ENCODE measurements around the gene FBXO11.
"Not testable (repeated sequence)": the region's sequence is repeated elsewhere in the genome, so short reads cannot be mapped to it uniquely, and the experiment has no call there.

The FBXO11 gene

GRCh38 chr2:47897883-47898731, 8.2 kb downstream of the FBXO11 start:
- DNase-seq = no peak

GRCh38 chr2:47897191-47897882, 9.0 kb downstream of the FBXO11 start:
- not testable (repeated sequence) for DNase-seq

- no peak for DNase-seq
Observed at GRCh38 chr2:47896450-47896968, 9.8 kb downstream of the FBXO11 start.

- DNase-seq = no peak
Observed at GRCh38 chr2:47893771-47894170, 12.5 kb downstream of the FBXO11 start.

- no peak for DNase-seq
Observed at GRCh38 chr2:47892338-47892730, 14.0 kb downstream of the FBXO11 start.

GRCh38 chr2:47891369-47892337, 14.6 kb downstream of the FBXO11 start:
- no peak for DNase-seq

- no peak for DNase-seq
Observed at GRCh38 chr2:47890711-47891368, 15.5 kb downstream of the FBXO11 start.

- DNase-seq = no peak
Observed at GRCh38 chr2:47888581-47889280, 17.6 kb downstream of the FBXO11 start.

- DNase-seq = no peak
Observed at GRCh38 chr2:47876912-47877311, 29.4 kb downstream of the FBXO11 start.

- DNase-seq = no peak
Observed at GRCh38 chr2:47872941-47873340, 33.4 kb downstream of the FBXO11 start.

- DNase-seq = no peak
Observed at GRCh38 chr2:47870641-47871540, 35.4 kb downstream of the FBXO11 start.

GRCh38 chr2:47869859-47870595, 36.3 kb downstream of the FBXO11 start:
- no peak for DNase-seq

GRCh38 chr2:47868611-47869352, 37.5 kb downstream of the FBXO11 start:
- no peak for DNase-seq

- no peak for DNase-seq
Observed at GRCh38 chr2:47867205-47867604, 39.1 kb downstream of the FBXO11 start.

GRCh38 chr2:47864566-47864965, 41.7 kb downstream of the FBXO11 start:
- no peak for DNase-seq

GRCh38 chr2:47862949-47863348, 43.3 kb downstream of the FBXO11 start:
- no peak for DNase-seq

GRCh38 chr2:47853067-47853777, 53.1 kb downstream of the FBXO11 start:
- not testable (repeated sequence) for DNase-seq

- DNase-seq = no peak
Observed at GRCh38 chr2:47850198-47850597, 56.1 kb downstream of the FBXO11 start.

Data from activated CD8-positive, alpha-beta memory T cell treated with anti-CD3 and anti-CD28 coated beads for 24 hours (primary cell).